Activated CD4-positive, alpha-beta T cell treated with anti-CD3 and anti-CD28 coated beads for 48 hours (primary cell): ENCODE results near the gene DUSP9.

ENCODE experiments used
- DNase-seq: peaks from one replicate; pipeline ENCODE4 v3.0.0-alpha.2; 2020

Gene DUSP9

GRCh38 chrX:153637121-153638040 is 9.6 kb upstream of the DUSP9 start:
- no peak for DNase-seq

GRCh38 chrX:153638041-153638371 is 9.0 kb upstream of the DUSP9 start:
- no peak for DNase-seq

GRCh38 chrX:153638436-153639176 is 8.4 kb upstream of the DUSP9 start:
- DNase-seq, result no peak

- no peak for DNase-seq
Observed at GRCh38 chrX:153639177-153640044, 7.6 kb upstream of the DUSP9 start.

- DNase-seq, result no peak
Observed at GRCh38 chrX:153640045-153640686, 6.8 kb upstream of the DUSP9 start.

GRCh38 chrX:153640736-153641575 is 6.0 kb upstream of the DUSP9 start:
- no peak for DNase-seq

- DNase-seq, result no peak
Observed at GRCh38 chrX:153641627-153642026, 5.4 kb upstream of the DUSP9 start.

GRCh38 chrX:153642051-153642654 is 4.8 kb upstream of the DUSP9 start:
- DNase-seq, result no peak

- no peak for DNase-seq
Observed at GRCh38 chrX:153642655-153643430, 4.2 kb upstream of the DUSP9 start.

- DNase-seq, result peak; percentile 24
Observed at GRCh38 chrX:153643431-153644351, 3.3 kb upstream of the DUSP9 start.

- no peak for DNase-seq
Observed at GRCh38 chrX:153644356-153645125, 2.5 kb upstream of the DUSP9 start.

- no peak for DNase-seq
Observed at GRCh38 chrX:153645151-153645550, 1.9 kb upstream of the DUSP9 start.

- DNase-seq, result no peak
Observed at GRCh38 chrX:153645921-153646488, 998 bp upstream of the DUSP9 start.

GRCh38 chrX:153647461-153648357 is 706 bp downstream of the DUSP9 start:
- no peak for DNase-seq

- DNase-seq, result no peak
Observed at GRCh38 chrX:153648358-153649177, 1.6 kb downstream of the DUSP9 start.
